ENCODE data around the gene AP4M1.
A peak's percentile ranks its signal among the peaks of the same experiment; 100 is the strongest.

The AP4M1 gene

DNA sequence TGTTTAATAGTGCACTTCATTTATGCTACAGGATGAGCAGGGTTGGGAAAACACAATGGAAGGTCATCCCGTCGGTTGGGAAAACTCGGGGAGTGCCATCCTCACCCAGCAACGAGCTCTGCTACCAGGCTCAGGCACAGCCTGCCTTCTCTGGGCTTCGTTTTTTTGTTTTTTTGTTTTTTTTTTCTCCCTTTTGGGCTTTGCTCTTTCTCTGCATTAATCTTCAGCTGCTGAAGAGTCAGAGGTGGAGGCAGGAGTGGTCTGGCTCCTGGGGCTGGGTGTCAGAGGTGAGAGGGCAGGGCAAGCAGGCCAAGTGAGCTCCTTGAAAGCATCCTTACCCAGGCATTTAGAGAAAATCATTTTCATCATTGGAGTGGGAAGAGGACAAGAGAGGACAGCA is 31.5 kb upstream of the AP4M1 start:
- H3K27me3 Mint-ChIP-seq (ENCODE audit: low read depth, poor library complexity), result peaks cover 10% of the 10 kb centered on the region
- no peak for DNase-seq
- H3K4me3 Mint-ChIP-seq, result no peak overlapping the region
- H3K9me3 Mint-ChIP-seq, result peaks cover 91% of the 10 kb centered on the region
- no peaks in the 10 kb centered on the region for H3K4me1 Mint-ChIP-seq
- H3K27ac Mint-ChIP-seq, result no peak overlapping the region
- TF ChIP-seq, protein P1, sequence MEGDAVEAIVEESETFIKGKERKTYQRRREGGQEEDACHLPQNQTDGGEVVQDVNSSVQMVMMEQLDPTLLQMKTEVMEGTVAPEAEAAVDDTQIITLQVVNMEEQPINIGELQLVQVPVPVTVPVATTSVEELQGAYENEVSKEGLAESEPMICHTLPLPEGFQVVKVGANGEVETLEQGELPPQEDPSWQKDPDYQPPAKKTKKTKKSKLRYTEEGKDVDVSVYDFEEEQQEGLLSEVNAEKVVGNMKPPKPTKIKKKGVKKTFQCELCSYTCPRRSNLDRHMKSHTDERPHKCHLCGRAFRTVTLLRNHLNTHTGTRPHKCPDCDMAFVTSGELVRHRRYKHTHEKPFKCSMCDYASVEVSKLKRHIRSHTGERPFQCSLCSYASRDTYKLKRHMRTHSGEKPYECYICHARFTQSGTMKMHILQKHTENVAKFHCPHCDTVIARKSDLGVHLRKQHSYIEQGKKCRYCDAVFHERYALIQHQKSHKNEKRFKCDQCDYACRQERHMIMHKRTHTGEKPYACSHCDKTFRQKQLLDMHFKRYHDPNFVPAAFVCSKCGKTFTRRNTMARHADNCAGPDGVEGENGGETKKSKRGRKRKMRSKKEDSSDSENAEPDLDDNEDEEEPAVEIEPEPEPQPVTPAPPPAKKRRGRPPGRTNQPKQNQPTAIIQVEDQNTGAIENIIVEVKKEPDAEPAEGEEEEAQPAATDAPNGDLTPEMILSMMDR (IDR thresholded peaks at IDR 0.05), result no peak
- peaks cover 97% of the 10 kb centered on the region for H3K36me3 Mint-ChIP-seq (ENCODE audit: low read depth)

DNA sequence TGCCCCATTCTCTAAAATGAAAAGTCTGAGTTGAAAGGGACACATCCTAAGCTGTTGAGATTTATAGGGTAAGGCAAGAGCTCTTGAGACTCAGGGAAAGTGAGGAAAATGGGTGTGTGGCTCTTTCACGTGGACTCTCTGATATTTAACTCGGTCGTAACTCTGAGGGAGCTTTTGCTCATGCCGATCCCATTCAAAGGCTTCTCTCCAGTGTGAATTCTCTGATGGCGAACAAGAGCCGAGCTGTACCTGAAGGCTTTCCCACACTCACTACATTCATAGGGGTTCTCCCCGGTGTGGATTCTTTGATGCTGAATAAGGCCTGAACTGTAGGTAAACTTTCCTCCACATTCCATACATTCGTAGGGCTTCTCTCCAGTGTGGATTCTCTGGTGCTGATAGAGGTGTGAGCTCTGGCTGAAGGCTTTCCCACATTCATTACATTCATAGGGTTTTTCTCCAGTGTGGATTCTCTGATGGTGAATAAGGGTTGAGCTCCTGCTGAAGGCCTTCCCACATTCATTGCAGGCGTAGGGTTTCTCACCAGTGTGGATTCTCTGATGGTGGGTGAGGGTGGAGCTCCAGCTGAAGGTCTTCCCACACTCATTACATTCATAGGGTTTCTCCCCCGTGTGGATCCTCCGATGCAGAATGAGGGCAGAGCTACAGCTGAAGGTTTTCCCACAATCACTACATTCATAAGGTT is 30.3 kb upstream of the AP4M1 start:
- Mint-ChIP-seq H3K4me1 (no peaks in the 10 kb centered on the region), H3K4me3 (peak overlapping the region; percentile 40), H3K36me3 (ENCODE audit: low read depth) (peaks cover 97% of the 10 kb centered on the region), H3K9me3 (peaks cover 96% of the 10 kb centered on the region), H3K27ac (no peak overlapping the region), H3K27me3 (ENCODE audit: low read depth, poor library complexity) (peaks cover 17% of the 10 kb centered on the region)
- TF ChIP-seq, protein P1 (IDR thresholded peaks at IDR 0.05), result no peak
- no peak for DNase-seq

DNA sequence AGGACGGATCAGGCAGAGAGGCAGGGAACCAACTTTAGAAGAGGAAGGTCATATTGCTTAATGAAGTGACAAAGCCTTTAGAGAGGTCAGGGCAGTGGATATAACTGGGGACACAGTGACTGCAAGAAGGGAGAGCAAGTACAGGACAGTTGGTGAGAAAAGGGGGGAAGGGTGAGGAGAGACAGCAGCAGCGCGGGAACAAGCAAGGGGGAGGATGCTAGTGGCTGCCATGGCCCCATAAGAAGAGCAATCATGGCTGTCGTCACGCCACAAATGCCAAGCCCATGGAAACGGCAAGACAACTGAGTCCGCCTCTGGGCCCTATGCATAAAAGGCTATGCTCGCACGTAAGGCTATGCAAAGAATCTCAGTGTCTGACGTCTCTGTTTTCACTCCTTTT is 29.0 kb upstream of the AP4M1 start:
- peaks cover 100% of the 10 kb centered on the region for H3K9me3 Mint-ChIP-seq
- no peak for DNase-seq
- H3K36me3 Mint-ChIP-seq (ENCODE audit: low read depth), result peaks cover 100% of the 10 kb centered on the region
- H3K4me3 Mint-ChIP-seq, result peak overlapping the region; percentile 52
- H3K27me3 Mint-ChIP-seq (ENCODE audit: low read depth, poor library complexity), result peaks cover 28% of the 10 kb centered on the region
- no peak overlapping the region for H3K27ac Mint-ChIP-seq
- TF ChIP-seq, protein P1 (IDR thresholded peaks at IDR 0.05), result no peak
- no peaks in the 10 kb centered on the region for H3K4me1 Mint-ChIP-seq

DNA sequence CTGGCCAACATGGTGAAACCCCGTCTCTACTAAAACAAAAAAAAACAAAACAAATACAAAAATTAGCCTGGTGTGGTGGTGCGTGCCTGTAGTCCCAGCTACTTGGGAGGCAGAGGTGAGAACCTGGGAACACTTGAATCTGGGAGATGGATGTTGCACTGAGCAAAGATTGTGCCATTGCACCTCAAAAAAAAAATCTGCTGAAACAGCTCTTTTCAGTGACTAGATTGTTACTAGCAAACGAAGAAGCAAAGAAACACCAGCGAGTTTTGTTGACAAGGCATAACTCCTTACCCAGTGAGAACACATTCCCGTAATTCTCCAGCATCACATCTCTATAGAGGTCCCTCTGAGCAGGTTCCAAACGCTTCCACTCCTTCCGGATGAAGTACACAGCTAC is 26.6 kb upstream of the AP4M1 start:
- Mint-ChIP-seq H3K9me3 (peaks cover 100% of the 10 kb centered on the region), H3K27ac (no peak overlapping the region), H3K4me1 (peaks cover under 1% of the 10 kb centered on the region), H3K36me3 (ENCODE audit: low read depth) (peaks cover 100% of the 10 kb centered on the region), H3K4me3 (no peak overlapping the region), H3K27me3 (ENCODE audit: low read depth, poor library complexity) (peaks cover 28% of the 10 kb centered on the region)
- no peak for DNase-seq
- TF ChIP-seq, protein P1 (IDR thresholded peaks at IDR 0.05), result no peak

DNA sequence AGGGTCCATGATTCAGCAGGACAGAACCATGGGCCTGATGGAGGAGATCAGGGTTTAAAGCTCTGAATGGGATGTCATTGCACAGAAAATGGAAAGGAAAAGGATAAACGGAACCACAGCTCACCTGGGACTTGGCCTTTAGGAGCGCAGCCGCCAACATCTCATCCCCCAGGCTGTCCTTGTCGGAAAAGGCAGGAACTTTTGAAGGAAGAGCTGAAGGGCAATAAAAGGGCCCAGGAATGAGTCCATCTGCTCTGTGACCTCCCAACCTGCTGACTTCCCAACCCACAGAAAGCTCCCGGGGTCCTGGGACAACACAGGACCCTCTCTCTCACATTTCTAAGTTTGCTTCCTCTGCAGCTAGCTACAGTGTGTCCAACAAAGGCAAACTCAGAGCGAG is 26.0 kb upstream of the AP4M1 start:
- H3K27ac Mint-ChIP-seq, result peak overlapping the region; percentile 22
- DNase-seq, result no peak
- peaks cover 6% of the 10 kb centered on the region for H3K4me1 Mint-ChIP-seq
- peaks cover 99% of the 10 kb centered on the region for H3K9me3 Mint-ChIP-seq
- TF ChIP-seq, protein P1 (IDR thresholded peaks at IDR 0.05), result no peak
- H3K36me3 Mint-ChIP-seq (ENCODE audit: low read depth), result peaks cover 100% of the 10 kb centered on the region
- peaks cover 22% of the 10 kb centered on the region for H3K27me3 Mint-ChIP-seq (ENCODE audit: low read depth, poor library complexity)
- H3K4me3 Mint-ChIP-seq, result peak overlapping the region; percentile 62

DNA sequence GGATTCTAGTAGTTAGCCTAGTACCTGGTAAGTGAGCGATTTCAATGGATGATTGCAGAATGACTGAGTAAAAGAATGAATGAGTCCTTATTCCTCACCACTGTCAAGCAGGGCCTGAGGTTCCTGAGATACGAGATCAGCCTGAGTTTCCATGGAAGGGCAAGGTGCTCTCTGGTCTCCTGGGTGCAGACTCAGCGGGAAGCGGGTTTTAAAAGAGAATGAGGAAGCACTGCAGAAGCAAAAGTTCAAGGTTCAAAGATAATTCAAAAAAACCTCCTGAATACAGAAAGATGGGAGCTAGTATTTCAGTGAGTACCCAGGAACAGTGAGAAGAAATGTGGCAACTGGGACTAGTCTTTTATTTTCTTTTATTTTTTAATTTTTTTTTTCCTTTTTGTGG is 24.2 kb upstream of the AP4M1 start:
- peaks cover 12% of the 10 kb centered on the region for H3K4me1 Mint-ChIP-seq
- DNase-seq, result no peak
- peak overlapping the region; percentile 47 for H3K4me3 Mint-ChIP-seq
- TF ChIP-seq, protein P1 (IDR thresholded peaks at IDR 0.05), result no peak
- H3K36me3 Mint-ChIP-seq (ENCODE audit: low read depth), result peaks cover 95% of the 10 kb centered on the region
- H3K27me3 Mint-ChIP-seq (ENCODE audit: low read depth, poor library complexity), result peaks cover 21% of the 10 kb centered on the region
- no peak overlapping the region for H3K27ac Mint-ChIP-seq
- peaks cover 94% of the 10 kb centered on the region for H3K9me3 Mint-ChIP-seq

All from nephron progenitor cell (in vitro differentiated cells).